Esophagus muscularis mucosa (tissue), 2 donors: ENCODE measurements around the gene APOC4.

Experiments used
- EP300 ChIP-seq: sonication (generic); formaldehyde crosslinking; IDR thresholded peaks from one replicate; pipeline ENCODE4 v1.6.1; 2017; ENCODE audit warnings: antibody characterized with exemption
- POLR2A ChIP-seq: fragments of 450-650 bp; IDR thresholded peaks from one replicate; pipeline ENCODE4 v1.6.1; 2017; ENCODE audit warnings: antibody characterized with exemption, moderate library complexity, mild to moderate bottlenecking, low read depth

- TF ChIP-seq POLR2A (no peak), EP300 (no peak)
These were observed 19.8 kb downstream of the APOC4 start for GRCh38 chr19:44961821-44962220.
